Prostate gland (tissue), 2 donors: ENCODE data around the gene MGRN1.

Experiments used
- CTCF ChIP-seq, 4 experiments: fragments of 200-600 bp in 2 of 4; fragments of 450-650 bp in 2 of 4; sonication (generic) in 2 of 4; IDR thresholded peaks; 1 replicate in 3 of 4; 2 replicates in 1 of 4; pipeline ENCODE4 v1.5.1; 2016 to 2019; ENCODE audit warnings: antibody characterized with exemption in 4 of 4, mild to moderate bottlenecking in 2 of 4, moderate library complexity in 2 of 4
- POLR2A ChIP-seq: fragments of 450-650 bp; IDR thresholded peaks from one replicate; pipeline ENCODE4 v1.6.1; 2016; ENCODE audit warnings: antibody characterized with exemption, mild to moderate bottlenecking
- POLR2AphosphoS5 ChIP-seq: sonication (generic); formaldehyde crosslinking; IDR thresholded peaks from one replicate; pipeline ENCODE4 v1.6.1; 2017; ENCODE audit warnings: antibody characterized with exemption

GRCh38 chr16:4701791-4702465 is 77.3 kb downstream of the MGRN1 start:
- TF ChIP-seq POLR2AphosphoS5 = no peak
- TF ChIP-seq POLR2A = no peak
- TF ChIP-seq CTCF (IDR thresholded peaks at IDR 0.05) = no peak
